SK-N-SH treated with all-trans-retinoic acid at 6 μM for 48 hours (cell line): ENCODE results near the gene ADAMTS10.

Source experiments
- CREB5 ChIP-seq: fragments of 250-450 bp; sonication (Bioruptor Pico); IDR thresholded peaks from 2 replicates; pipeline ENCODE4 v1.5.1; 2020; ENCODE audit warnings: low read depth, mild to moderate bottlenecking, moderate library complexity
- RARB ChIP-seq: fragments of 250-450 bp; sonication (Bioruptor Pico); IDR thresholded peaks from 2 replicates; pipeline ENCODE4 v1.8.0; 2021; ENCODE audit warnings: mild to moderate bottlenecking, moderate library complexity
- TCF4 ChIP-seq: fragments of 250-450 bp; sonication (Bioruptor Pico); IDR thresholded peaks from 2 replicates; pipeline ENCODE4 v1.8.0; 2021; ENCODE audit warnings: mild to moderate bottlenecking, moderate library complexity, borderline replicate concordance
- TSHZ2 ChIP-seq: fragments of 250-450 bp; sonication (Bioruptor Pico); IDR thresholded peaks from 2 replicates; pipeline ENCODE4 v1.5.0; 2020; ENCODE audit warnings: mild to moderate bottlenecking, moderate library complexity
- ZFP30 ChIP-seq: fragments of 450-650 bp; formaldehyde crosslinking; IDR thresholded peaks from 2 replicates; pipeline ENCODE4 v1.5.0; 2022; ENCODE audit warnings: mild to moderate bottlenecking, moderate library complexity

- TF ChIP-seq TSHZ2 (CRISPR knock-in tag) (no peak), ZFP30 (no peak), RARB (CRISPR knock-in tag) (no peak), TCF4 (CRISPR knock-in tag) (no peak), CREB5 (CRISPR knock-in tag) (no peak)
Observed at GRCh38 chr19:8532225-8532624, 78.3 kb downstream of the ADAMTS10 start.
